ENCODE data around the gene PRDM16.

Gene PRDM16

DNA sequence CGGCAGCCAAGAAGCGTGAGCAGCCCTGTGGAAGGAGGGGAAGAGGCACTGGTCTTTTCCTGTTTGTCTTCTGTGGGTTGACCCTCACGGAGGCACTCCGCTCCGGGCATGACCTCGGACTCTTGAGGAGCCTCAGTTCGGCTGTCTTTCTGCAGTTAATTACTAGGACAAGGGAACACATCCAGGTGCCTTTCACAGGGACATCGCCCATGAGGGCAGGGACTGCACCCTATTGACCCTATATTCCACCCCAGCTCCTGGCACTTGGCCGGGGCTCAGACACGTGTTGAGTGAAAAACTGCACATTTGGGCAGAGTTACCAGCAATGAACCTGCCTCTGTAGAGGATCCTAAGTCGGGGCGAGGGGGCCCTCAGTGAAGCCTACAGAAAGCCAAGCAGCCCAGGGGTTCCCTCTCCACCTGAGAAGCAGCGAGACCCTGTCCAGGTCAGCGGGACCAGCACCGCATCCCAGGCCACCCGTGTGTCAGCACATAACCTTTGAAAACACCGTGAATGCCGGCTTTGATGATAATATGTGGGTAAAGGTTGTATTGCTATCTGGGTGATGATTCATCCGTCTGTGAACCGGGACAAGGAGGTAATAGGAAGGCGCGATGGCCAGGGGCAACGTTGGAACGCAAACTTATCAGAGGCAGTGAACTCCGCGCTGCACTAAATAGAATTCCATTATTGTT is 224.0 kb downstream of the PRDM16 start:
- no peak for DNase-seq

DNA sequence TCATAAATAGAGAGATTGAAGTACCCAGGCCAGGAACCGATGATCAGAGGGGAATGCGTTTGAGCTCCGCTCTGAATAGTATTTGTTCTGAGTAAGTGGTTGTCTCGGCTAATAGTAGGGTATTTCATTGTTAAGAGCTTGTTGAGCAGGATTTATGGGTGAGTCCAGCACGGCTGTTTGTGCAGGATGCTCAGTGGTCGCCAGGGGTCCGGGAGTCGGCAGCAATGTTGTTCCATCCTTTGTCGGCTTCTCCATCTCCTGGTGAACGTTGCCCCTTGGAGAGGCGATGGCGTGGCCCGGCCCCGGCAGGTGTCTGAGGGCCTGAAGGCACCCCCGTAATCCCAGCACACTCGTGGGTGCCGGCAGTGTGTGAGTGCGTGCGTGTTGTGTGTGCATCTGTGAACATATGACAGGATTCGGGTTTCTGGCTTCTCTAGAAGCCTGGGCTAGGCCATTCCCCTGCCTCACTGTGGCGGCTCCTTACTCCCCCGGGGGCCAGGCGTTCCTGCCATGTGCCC is 224.6 kb downstream of the PRDM16 start:
- DNase-seq: no peak

DNA sequence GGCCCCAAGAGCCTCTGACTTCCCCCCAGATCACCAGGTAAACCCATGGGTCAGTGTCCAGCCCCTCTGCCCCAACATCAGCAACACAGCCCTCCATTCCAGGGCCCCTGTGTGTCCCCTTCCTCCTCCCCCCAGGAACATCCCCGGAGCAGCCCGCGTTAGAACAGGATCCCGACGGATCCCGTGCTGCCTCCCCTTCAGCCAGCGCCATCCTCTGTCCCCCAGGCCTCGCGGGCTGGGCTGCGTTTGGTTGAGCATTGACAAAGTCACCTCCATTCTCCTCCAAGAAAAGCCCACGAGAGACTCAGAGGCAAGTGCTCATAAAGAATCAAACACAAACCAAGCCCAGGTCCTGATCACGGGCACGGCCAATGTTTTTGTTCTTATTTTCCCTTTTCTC is 225.4 kb downstream of the PRDM16 start:
- DNase-seq: no peak

DNA sequence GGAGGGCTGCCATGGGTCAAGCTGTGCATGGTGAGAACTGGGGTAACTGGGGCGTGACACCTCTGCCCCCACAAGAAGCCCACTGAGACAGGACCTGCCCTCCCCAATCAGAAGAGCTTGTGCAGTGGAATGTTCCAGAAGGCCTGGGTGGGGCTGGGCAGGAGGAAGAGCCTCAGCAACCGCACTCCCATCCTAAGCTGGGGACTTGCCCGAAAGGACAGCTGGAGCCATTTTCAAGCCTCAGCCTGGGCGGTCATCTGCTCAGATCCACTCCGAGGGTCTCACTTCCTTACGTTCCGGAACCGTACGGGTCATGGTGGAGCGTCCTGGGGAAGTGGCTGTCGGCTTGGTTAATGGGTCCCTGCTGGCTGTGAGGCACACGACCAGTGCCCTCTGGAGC is 226.8 kb downstream of the PRDM16 start:
- no peak for DNase-seq

DNA sequence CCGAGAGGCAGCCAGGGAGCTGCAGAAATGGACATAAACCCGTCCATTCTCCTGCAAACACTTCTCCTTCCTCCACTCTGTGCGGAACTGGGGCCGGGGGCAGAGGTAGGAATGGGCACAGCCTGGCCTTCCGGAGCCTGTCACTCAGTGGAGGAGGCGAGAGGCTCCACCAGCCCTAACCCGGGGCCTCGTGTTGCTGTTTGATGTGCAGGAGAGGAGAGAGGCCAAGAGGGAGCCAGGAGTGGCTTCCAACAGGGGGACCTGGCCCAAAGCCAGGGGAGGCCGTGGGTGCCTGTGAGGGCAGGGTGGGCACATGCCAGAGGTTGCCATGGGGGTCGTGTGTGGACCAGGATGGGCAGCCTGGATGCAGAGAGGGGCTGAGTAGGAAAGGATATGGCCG is 227.3 kb downstream of the PRDM16 start:
- no peak for DNase-seq

DNA sequence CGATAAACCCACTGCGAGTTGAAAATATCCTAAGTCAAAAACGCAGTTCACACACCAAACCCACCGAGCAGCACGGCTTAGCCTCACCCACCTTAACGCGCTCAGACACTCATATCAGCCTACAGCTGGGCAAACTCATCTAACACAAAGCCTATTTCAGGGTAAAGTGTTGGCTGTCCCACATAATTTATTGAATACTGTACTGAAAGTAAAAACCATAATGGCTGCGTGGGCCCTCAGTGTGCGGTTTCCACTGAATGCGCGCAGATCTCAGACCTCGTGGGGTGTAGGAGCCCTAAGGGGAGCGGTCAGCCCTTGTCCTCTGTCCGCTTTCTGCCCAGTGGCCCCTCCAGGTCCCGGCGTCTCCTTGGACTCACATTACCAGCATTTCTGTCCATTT is 227.8 kb downstream of the PRDM16 start:
- no peak for DNase-seq

DNA sequence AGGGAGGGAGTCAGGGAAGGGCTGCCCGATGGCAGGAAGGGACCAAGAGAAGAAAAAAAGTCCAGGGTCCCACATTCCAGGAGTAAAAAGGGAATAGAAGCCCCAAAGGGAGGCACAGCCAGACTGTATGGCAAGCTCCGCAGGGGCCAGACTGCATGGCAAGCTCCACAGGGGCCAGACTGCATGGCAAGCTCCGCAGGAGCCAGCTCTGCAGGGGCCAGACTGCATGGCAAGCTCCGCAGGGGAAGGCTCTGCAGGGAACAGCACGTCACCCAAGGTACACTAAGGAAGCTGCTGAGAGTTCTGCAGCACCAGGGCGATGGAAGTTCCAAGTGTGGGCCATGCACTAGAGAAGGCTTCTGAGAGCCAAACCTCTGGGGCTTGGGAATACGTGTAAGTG is 228.8 kb downstream of the PRDM16 start:
- no peak for DNase-seq

DNA sequence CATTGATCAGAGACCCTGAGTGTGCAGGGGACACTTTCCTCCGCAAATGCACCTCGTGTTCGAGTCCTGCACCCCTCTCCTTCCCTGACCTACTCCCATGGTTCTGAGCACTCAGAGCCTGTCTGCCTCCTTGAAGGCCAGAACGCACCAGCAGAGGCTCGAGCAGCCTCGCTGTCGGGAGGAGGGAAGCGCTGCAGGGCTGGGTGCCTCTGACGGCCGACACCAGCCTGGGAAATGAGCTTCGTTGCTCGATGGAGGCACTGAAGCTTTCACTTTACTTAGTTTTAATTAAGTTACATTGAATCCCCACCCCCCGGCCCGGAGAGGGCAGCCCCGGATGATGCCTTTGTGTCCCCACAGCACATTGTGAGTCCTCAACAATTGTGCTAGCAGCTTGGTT is 229.2 kb downstream of the PRDM16 start:
- no peak for DNase-seq

DNA sequence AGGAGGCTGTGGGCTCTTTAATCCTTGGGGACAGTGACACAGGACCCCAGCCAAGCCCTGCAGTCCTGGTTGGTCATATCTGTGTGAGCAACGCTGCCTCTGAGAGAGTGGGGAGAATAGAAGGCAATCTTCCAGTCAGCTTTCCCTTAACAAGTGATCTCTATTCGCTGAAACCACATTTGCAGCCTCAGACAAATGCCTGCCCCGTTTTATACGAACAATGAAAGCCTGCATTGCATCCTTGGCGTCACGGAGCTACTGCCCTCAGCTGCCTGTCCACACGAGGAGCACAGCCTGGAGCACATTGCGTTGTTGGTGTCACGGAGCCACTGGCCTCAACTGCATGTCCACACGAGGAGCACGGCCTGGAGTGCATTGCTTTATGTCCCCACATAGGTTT is 235.2 kb downstream of the PRDM16 start:
- DNase-seq: no peak

DNA sequence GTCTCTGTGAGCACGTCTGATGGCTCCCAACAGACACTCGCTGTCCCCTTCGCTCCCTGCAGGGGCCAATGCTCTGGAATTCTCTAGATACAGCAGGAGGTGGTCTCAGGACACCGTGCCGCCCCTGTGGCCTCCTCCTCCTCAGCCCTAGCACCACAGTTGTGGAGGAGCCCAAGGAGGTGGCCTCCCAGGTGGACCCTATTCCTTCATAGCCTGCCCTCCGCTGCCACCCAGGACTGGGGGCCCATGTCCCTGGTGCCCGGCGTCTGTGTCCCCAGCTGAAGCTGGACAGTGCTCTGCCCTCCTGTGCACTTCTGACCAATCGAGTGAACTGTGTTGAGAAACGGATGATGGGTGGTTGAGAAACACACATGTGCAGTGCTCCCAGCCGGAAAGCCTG is 235.7 kb downstream of the PRDM16 start:
- DNase-seq: no peak

DNA sequence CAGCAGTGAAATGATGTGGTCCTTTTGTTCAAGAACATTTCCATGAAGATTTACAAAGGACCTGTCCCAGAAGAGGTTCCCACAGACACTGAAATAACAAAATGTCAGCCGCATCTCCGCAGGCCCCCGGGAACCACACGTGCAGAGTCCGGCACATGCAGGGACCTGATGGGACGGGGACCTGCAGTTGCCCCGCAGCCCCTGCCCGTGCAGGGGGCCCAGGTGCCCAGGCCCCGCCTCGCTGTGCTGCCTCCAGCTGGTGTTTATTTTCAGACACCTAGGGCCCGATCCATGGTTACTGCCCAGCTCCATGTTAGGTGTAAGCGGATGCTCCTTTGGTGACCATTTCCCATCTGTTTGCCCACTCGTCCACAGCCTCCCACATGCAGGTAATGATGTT is 236.2 kb downstream of the PRDM16 start:
- no peak for DNase-seq

DNA sequence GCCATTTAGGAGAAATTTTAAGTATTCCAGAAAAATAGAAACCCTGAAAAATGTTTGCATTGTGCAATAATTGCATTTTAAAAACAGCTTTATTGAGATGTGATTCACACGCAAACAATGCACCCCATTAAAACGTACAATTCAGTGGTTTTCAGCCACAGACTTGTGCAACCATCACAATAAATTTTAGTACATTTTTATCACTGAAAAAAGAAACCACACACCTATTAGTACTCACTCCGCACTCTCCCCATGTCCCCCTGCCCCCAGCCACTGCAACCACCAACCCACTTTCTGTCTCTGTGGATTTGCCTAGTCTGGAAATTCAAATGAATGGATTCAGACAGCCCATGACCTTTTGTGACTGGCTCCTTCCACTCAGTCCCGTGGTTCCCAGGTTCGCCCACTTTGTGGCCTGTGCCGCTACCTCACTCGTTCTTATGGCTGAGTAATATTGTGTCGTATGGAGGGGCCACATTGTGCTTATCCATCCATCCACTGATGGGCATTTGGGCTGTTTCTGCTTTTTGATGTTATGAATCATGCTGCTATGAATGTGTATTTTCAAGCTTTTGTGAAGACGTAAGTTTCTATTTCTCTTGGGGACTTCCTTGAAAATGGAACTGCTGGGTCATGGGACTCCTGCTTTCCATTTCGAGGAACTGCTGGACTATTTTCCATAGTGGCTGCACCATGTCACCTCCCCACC is 237.7 kb downstream of the PRDM16 start:
- no peak for DNase-seq

DNA sequence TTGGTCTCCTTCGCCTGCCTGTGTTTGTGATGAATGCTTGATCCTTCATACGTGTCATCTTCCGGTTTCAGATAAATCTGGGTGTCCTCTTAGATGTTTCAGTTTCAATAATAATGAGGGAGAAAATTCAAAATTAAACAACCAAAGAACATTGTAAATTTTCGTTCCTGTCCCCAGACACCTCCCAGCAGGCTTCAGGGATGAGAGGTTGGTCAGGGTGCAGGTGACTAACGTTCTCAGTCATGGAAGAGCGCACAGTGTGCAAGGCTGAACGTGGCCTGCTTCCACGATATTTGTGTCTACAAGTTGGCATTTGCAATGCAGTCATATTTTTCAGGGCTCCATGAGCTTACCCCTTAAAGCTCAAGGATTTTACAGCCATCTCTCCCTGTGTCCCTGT is 238.4 kb downstream of the PRDM16 start:
- no peak for DNase-seq

DNA sequence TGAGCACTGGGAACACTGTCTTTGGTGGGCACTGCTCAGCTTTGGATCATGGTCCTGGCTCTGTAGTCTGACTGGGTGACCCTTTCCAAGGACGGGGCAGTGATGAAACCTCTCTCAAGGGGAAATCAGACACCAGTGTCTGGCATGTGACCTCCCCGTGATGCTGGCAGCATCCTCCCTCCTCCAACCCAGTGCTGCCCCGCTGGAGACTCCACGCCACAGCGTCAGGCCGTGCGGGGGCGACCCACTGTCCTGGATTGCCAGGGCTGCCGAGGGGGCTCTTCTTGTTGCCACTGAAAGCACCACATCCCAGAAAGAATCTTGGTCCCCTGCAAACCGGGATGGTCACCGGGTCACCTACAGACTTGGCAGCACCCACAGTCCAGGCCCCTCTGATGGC is 239.1 kb downstream of the PRDM16 start:
- DNase-seq: no peak

DNA sequence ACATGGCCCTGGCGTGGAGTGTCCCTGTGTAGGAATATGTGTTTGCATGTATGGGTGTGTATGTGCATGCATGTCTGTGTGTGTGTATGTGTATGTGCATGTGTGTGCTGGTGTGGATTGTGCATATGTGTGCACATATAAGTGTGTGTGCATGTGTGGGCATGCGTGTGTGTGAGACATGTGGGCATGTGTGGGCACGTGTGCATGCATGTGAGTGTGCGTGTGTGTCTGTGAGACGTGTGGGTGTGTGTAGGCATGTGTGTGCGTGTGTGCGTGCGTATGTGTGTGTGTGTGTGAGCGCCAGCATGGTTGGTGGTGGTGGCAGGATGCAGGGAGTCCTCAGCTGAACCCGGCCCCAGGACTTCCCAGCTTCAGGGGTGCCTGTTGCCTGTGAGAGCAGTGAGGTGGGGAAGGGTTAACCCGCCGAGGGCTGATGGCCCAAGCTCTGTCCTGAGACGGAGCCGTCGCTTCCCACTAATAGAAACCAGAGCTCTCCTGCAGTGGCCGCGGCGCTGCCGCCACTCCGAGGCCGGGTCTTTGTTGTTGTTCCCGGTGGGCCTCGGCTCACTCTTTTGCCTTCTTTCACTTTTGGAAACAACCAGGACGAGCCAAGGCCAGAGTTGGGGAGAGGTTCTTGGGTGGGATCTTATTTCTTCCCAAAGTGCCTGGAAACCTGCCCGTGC is 241.9 kb downstream of the PRDM16 start:
- no peak for DNase-seq

DNA sequence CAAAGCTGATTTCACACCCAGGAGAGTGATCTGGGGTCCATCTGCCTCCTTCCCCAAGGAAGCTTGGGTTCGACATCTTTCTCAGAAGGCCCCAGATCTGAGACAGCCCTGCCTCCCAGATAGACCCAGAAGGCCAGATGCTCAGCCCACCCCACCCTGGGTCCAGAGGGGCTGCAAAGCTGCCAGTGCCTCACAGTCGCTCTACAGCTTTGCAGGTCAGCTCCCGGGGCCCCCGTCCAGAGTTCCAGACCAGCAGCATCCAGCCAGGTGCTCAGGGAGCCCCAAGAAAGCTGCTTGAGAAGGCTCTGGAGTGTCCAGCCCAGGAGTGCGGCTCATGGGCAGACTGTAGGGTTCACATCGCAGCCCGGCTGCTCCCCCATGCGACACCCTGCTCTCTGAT is 242.7 kb downstream of the PRDM16 start:
- DNase-seq: no peak

DNA sequence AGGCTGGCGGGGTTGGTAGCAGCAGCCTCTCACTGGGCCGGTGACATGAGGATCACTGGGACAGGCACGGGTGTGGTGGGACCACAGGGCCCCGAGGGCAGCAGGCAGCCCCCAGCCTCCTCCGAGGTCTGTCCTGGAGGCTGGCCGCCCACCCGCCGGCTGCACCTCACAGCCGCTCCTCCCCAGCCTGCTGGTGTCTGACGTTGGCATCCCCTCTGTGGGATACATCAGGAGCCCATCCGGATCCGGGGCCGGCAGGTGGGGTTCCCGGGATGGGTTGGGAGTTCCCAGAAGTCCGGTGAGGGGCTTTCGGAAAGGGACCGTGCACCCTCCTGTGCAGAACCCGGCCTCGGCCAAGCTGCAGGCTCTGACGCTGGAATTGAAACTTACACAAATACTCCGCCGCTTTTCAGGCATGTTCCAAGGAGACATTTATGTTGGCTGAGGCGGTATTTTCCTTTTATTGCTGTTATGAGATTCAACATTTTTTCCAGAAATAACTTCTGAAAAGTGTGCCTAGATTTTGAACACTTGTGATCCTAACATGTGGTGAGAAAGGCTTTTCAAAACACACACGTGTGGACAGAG is 243.4 kb downstream of the PRDM16 start:
- DNase-seq: no peak

DNA sequence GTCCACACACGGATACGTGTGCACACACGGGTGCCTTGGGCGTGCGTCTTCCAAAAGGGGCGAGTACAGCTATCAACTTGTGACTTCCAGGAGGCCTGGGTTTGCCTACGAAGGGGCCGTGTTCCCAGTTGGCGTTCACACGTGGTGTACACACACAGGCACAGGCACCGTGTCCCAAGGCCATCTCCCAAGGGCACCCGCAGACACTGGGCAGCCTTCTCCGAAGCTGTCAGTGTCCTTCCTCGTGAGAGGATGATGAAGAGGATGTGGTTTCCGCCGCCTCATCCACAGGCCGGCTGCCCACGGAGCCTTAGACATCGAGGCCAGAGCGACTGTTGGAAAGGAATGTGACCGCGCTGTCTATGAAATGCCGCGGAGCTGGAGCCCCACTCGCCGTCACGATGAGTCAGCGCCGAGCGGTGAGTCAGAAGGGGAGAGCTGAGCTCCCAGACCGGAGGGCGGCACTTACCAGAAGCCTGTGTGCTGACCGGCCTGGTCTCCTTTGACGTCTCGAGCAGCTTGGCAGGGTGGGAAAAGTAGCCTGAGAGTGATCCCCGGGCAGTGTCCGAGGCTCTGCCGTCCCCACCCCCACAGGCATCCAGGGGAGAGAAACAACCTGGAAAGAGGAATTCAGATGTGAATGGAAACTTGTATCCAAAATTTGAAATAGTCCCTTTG is 244.0 kb downstream of the PRDM16 start:
- no peak for DNase-seq

DNA sequence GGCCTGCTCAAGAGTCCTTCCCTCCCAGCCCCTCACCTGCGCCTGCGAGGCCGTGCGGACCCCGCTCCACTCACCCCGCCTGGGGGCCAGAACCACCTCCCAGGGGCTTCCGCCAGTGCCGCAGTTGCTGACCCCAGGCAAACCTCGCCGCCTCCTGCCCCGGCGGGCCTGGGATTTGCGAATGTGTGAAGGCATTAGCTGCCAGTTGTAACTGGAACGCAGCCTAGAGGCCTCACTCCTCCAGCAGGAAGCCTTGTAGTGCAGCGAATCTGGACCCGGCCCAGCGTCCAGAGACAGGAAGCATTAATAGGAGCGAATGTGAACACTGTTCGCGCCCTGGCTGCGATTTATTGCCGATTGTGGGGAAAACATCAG is 244.6 kb downstream of the PRDM16 start:
- no peak for DNase-seq

DNA sequence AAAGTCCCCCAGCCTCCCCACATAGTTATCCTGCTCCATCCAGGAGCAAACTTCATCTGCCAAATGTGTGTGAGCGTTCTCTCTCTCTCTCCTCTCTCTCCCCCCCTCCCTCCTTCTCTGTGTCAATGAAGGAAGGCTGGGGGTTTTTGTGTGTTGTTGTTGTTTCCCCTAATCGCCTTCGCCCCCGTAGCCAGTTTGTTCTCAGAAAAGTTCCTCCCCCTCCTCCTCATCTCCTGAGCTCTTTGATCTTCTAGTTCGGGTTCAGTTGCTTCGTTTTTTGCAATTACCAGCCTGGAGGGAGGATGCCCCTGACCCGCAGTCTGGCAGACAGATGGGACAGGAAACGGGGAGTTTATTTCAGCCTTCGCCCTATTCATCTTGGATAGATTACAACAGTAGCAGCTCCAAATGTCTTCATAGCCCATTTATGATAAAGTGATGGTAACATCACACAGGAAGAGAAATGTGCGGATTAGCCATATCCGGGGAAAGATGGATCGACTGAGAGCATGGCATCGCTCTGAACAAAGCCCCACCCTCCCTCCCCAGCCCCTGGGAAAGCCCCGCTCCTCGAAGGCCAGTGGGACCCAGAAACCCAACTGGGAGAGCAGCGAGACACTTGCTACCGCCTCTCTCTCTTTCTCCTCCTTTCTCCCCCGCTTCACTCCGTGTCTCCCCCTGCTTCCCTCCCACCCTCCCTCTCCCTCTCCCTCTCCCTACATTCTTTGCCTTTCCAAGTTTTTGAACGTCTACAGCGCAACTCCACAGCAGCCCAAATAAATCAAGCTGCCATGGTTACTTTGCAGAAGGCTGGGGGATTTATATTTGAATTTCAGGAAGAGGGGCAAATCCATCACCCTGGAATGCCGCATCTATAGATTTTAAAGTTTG is 245.7 kb downstream of the PRDM16 start:
- no peak for DNase-seq

DNA sequence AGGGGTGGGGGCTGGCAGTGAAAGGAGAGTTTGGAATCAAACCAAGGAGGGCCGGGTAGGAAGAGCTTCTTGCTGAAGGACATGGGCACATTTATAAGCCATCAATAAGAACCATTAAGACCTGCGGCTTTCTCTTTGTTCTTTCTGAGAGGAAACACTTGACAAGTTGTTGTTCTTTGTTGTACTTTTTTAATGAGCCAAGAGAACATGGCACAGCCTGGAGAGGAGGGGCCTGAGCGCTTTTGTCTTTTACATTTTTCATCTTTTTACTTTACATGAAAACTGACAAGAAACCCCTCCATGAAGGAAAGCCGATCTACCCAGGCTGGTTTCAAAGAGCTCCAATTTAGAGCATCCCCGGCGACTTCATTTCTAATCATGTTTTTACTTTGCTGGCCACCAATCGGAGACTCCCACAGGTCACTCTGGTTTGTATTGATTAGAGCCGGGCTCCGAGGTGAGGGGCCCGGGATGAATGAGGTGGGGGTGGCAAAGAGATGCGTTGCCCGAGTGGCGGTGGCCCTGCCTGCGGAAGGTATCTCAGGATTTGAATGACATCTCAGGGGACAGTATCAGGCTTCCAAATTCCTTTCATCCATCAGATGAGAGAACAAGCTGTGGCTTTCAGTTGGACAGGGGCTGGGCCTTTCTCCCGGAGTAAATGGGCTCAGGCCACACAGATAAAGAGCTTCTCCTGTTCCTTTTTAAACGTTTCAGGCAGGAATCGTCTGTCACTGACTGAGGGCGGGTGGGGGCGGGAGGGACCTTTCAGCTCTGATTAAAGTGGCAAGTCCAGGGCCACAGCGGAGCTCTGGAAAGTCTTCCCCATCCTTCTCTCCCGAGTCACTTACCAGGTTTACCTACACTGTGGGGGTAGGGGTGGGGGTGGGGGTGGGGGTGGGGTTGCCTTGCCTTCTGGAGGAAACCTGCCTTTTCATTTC is 246.7 kb downstream of the PRDM16 start:
- no peak for DNase-seq

Measured in DMS153 (cell line).